ENCODE measurements around the gene OSMR.

Gene OSMR

DNA sequence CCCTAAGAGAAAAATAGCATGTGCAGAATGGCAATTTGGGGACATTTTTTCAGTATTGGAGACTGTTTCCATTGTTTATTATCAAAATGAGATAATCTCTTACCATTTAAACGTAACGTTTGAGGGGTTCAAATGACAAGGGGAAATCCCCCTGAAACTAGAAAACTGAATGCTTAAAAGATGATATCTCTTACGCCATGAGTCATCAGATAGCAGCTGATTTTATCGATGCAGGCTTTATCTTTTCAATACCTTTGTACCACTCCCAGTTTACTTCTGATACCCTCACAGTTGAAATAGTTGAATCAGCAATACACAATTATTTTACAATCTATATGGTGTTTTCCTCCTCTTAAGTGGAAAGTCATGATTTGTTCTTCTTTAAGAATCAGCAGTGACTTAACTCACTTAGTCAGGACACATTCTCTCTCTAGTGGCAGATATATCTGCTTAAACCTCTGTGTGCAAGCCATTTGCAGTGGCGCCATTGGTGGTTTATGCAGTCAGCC lies 29.2 kb downstream of the OSMR start:
- no peak for DNase-seq

DNA sequence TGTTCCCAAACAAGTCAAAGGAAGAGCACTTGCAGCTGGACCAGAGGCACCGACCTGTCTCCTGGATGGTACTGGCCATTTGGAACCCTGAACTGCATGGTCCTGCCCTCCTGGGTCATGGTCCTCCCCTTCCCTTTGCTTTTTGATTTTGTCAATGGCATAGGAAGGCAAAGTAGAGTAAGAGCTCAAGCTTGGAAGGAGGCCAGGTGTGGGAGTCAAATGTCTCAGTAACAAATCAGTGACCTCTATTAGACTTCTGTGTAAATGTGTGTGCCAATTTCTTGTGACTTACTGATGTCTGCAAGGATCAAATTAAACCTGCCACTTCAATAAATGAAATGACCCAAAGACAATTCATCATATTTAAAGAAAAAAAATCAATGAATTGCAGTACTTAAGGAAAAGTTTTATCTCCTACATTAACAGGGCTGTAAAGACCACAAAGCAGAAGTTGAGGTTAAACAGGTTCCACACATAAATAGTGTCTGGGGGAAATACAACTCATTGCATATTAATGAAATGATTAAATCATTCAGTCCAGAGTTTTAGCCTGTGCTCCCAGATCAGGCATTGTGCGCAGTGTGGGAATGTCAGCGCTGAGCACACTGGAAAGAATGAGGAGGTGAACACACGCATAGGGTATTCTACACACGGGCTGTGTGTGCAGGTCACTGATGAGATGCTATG lies 32.7 kb downstream of the OSMR start:
- DNase-seq: no peak

DNA sequence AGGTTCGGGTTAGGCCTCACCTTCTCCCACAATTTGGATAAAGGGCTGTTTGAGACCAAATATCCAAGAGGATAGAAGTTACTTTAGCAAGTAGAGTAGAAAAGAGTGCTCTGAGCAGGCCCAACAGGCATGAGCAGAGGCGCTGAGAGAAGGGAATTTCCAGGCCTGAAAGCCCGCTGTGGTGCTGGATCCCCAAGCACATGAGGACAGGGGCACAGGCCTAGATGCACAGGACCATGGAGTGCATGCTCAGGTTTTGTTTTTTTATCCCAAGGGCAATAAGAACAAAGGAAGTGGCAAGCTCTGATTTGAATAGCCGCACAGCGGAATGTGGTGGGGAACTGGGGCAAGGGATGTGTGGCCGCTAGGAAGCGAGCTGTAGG lies 33.3 kb downstream of the OSMR start:
- no peak for DNase-seq

DNA sequence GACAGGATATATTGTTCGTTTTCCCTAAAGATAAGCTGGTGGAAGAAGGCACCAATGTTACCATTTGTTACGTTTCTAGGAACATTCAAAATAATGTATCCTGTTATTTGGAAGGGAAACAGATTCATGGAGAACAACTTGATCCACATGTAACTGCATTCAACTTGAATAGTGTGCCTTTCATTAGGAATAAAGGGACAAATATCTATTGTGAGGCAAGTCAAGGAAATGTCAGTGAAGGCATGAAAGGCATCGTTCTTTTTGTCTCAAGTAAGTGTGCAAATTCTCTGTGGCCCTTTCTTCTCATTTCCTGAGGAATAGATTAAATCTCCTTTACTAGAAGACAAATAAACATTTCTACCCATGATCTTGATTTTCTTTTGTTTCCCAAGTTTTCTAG lies 38.0 kb downstream of the OSMR start:
- DNase-seq: no peak

DNA sequence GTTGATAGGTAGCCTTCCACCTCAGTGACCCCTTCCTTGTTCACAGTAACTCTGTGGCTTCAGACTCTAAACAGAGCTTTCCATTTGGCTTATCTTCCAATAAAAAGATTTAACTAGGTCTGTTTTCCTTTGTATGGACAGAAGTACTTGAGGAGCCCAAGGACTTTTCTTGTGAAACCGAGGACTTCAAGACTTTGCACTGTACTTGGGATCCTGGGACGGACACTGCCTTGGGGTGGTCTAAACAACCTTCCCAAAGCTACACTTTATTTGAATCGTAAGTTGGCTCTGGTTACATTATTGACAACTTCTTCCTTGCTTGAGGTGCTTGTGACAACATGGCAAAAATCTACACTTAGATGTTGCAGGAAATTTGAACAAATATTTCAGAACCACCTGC lies 39.4 kb downstream of the OSMR start:
- DNase-seq: no peak

DNA sequence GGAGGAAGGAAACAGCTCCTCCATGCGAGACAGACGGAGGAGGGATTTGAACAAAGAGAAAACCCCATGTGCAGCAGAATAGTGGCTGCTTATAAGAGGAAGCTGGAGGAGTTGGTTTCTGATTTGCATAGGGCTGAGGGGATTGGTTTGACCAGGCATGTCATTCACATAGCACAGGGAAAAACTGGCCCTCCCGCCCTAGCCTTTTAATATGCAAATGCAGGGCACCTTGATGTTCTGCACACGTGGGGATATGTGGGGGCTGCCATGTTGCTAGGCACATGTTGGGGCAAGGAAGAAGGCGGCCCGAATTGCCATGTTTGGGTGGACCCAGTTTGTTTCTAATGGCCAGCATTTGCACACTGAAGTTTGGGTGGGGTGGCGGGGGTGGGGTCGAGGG lies 42.2 kb downstream of the OSMR start:
- no peak for DNase-seq

DNA sequence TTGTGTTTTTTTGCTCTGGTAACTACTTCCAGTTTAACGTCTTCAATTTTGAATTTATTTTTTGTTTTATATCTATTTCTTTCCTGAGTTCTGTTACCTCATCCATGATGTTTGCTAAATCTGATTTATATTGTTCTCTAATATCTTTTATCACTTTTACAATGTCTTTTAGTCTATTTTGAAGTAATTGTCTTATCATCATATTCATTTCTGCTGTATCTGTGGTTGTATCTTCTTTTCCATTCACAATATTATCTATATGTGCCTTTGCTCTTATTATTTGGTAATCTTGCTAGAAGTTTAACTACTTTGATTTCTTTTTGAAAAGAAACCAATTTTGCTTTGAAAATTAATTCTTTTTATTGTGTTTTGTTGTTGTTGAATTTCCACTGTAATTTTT lies 43.6 kb downstream of the OSMR start:
- no peak for DNase-seq

DNA sequence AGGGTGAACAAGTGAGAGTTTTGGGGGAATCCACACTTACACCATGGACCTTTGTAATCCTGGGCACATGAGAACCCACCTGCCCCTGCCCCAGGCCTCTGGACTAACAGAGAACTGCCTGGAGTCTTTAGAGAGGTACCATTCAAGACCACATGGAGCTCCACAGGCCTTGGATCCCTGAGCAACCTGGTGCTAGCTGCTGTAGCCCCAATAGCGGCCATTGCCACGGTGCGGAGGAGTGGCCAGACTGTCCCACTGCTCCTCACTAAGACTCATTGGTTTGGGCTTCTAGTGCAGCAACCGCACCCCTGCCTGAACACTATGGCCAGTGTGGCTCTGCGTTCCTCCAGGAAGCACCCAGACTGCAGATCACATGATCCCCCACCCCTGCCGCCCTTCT lies 45.8 kb downstream of the OSMR start:
- no peak for DNase-seq

DNA sequence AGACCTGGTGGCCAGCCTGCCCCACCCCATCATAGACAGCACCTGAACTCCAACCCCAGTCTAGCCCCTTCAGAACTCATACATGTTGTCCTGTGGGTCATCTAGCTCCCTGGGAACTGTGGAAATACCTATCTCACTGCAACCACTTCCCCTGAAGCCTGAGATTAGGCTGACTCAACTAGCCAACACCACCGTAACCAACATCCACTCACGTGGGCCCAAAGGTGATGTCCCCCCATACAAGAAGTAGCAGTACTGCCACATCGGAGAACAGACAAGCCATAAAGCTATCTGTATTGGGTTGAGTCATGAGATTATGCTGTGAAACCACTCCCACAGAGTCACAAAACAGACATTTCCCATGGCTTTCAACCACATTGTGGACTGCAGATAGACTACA lies 46.6 kb downstream of the OSMR start:
- no peak for DNase-seq

DNA sequence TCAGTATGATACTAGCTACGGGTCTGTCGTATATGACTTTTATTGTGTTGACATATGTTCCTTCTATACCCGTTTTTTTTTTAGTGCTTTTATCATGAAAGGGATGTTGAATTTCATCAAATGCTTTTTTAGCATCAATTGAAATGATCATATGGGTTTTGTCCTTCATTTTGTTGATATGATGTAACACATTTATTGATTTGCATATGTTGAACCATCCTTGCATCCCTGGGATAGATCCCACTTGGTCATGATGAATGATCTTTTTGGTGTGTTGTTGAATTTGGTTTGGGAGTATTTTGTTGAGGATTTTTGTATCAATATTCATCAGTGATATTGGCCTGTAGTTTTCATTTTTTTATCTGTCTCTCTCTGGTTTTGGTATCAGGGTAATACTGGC lies 50.9 kb downstream of the OSMR start:
- no peak for DNase-seq

DNA sequence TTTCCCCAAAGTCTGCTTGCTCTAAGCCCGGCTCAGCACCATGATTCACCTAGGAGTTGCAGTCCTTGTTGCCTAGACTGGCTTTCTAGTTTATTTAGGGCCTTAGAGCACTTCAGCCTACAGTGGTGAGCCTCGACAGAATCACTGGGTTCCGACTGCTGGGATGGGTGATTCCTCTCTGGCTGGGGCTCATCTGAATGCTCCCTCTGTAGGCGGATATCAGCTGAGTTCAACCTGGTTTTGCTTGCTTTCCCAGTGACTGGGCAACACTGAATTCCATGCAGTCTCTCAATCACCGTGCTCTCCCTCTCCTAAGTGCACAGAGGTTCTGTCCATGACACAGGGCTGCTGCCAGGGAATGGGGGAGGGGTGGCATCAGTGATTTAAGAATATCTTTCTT lies 54.1 kb downstream of the OSMR start:
- no peak for DNase-seq

DNA sequence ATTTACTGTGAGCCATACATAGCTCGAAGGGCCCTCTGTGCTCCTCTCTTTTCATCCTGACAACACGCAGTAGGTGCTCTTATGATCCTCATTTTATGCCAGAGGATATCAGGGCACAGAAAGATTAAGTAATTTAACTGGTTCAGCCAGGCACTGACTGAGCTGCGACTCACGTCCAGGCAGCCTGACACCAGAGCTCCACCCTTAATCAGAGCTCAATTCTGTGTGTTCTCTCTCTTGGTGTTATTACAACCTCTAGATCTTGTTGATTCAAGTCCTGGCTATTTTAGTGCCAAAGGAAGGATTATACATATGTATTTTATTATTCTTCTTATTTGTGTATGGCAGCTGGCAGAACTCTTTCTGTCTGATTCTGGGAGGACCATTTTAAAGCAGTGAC lies 59.7 kb downstream of the OSMR start:
- DNase-seq: no peak

DNA sequence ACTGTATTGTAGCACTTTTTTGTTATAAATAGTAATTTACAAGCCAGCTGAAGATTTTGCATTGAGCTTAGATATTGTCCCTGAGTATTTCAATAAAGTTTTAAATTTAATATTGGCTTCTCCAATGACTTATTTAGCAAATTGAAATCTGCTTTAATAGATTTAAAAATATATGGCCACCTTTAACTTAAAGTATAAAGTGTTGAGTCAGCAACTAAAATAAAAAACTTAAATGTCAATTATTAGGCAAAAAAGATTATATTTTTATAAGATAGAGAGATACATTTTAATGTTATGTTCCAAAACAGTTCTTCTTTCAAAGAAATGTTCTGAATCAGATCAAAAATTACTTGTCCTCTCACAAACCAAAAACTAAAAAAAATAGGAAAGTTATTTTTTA lies 60.7 kb downstream of the OSMR start:
- no peak for DNase-seq

DNA sequence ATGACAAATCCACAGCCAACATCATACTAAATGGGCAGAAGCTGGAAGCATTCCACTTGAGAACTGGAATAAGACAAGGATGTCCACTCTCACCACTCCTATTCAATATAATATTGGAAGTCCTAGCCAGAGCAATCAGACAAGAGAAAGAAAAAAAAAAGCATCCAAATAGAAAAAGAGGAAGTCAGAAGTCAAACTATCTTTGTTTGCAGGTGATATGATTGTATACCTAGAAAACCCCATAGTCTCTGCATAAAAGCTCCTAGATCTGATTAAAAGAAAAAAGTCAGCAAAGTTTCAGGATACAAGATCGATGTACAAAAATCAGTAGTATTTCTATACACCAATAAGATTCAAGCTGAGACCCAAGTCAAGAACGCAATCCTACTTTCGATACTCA lies 66.1 kb downstream of the OSMR start:
- DNase-seq: no peak

DNA sequence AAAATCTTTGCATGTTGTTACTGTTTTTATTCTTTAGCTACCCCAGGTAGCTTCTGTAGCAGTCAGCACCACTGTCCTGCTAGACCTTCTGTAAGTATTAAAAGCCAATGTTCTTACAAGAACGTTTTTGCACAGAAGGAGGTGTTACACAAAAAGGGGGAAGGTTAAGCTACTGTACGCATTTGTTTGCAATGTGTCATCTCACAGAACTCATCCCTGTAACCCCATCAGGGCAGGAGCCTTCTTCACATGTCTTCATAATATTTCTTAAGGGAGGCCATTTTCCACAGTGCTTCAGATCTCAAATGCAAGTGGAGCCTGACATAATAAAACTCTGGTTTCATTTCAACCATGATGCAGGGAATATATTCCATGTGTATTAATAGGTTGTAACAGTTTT lies 67.9 kb downstream of the OSMR start:
- no peak for DNase-seq

DNA sequence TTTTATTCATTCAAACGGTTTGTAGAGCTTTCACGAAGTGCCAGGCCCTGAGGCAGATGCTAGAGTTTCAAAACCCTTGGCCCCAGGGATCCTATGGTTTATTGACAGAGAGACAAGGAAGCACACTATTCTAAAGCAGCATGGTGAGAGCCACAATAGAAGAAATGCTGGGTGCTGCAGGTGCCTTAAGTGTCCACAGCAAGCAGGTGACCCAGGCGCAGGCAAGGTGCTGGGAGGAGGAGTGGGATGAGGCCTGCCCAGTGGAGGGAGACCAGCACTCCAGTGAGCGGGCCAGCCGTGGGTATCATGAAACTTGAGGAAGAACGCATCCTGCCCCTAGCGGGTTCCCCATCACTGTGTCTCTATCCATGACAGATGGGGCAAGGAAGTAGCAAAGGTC lies 71.0 kb downstream of the OSMR start:
- no peak for DNase-seq

DNA sequence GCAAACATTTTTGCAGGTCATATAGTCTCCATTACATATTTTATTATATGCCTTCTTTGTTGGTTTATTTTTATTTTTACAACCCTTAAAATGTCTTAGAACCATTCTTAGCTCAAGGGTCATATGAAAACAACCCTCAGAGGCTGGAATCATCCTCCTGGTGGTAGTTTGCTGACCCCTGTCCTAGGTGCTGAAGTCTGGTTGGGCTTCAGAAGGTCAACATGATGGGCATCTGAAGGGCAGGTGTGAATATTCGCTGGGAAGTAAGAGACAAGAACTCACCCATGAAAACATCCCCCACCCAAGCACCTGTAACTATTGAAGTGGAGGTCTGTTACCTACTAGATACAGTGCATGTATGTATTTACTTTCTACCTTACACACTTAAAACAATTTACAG lies 75.4 kb downstream of the OSMR start:
- DNase-seq: no peak

DNA sequence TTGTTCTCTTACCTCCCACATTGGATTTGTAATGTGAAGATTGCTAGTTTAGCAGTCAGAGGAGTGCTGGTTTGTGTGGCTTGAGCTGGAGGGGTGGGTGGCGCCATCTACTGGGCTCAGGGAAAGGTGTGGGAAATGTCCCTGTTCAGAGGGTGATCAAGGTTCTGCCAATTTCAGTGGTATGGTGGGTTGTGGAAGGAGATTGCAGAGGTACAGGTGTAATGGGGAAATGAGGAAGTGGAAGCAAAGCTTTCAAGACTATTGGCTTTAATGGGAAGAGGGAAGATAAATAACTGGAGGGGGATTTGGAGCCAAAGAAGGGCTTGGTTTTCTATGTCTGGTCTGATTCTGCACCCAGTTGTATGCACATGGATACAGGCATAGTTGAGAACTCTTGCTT lies 76.4 kb downstream of the OSMR start:
- DNase-seq: no peak

DNA sequence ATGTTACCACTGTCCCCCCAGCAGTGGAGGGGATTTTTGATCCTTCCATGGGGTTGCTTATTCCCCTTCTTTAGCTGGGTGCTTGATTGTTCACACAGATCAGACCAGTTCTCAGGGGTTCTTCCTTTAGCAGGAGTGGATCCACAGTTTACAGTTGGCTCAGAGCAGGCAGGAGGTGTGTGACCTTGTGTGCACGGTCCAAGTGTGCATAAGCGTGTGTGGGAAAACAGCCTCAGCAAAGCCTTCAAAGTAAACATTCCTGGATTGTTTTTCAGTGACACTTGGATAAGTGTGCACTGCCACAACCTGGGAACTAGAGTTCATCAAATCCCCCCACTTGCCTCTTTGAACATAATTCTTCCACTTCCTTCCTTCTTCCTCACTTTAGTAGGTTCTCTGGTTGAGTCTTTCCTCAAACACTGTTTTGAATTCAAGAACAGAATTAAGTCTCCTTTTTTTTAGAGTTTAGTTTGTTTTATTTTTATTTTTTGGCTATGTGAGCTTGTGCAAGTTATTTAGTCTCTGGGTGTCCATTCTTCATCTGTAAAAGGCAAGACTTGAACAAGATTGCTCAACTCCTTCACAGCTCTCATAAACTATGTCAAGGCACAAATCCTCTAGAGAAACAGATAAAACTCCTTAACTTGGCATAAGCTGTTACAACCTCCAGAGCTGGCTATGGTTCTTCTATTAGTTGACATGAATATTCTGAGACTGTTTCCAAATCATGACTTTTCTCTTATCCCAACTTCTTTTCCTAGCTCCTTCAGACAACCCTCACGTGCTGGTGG lies 78.0 kb downstream of the OSMR start:
- DNase-seq: no peak

DNA sequence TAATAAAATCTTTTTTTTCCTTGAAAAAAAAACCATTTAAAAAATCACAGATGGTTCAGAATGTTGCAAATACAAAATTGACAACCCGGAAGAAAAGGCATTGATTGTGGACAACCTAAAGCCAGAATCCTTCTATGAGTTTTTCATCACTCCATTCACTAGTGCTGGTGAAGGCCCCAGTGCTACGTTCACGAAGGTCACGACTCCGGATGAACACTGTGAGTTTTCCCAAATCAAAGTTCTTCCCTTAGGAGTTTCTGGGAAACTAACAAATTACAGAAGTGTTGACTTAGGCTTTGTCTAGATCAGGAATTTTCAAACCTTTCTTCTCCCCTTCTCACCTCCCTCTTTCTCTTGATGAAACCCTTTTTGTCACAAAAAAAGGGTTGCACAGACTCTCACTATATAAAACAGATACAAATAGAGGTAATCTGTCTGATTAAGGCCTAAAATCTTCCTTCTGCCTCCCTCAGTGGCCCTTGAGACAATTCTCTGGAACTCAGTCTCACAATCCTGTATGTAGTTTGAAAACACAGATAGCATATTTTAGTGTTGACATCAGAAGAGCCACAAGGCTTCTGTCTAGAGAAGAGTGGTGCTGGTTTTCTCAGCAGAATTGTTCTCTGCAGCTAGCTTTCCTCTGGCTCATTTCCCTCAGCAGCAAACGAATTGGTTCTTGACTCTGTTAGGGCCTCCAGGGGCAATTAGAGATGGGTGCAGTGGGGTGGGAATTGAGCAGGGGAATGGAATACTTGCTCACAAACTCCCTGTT lies 79.5 kb downstream of the OSMR start:
- DNase-seq: no peak

DNA sequence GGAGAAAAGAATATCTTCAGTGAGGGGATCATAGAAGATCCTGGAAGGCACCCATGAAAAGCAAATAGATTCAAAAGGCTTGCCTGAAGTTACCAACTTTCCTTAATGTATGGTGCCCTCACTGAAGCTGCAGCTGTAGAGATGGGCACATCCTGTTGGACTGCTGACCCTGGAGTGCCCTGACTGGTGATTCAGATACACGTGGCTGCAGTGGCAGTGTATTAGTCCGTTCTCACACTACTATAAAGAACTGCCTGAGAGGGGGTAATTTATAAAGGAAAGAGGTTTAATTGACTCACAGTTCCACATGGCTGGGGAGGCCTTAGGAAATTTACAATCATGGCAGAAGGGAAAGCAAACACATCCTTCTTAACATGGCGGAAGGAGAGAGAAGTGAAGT lies 80.3 kb downstream of the OSMR start:
- no peak for DNase-seq

DNA sequence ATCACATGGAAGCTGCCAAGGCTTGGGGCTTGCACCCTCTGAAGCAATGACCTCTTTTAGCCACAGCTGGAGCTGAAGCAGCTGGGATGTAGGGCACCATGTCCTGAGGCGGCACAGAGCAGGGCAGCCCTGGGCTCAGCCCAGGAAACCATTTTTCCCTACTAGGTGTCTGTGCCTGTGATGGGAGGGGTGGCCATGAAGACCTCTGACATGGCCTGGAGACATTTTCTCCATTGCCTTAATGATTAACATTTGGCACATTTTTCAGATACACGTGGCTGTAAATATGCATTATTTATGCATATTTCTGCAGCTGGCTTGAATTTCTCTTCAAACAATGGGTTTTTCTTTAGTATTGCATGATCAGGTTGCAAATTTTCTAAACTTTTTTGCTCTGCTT lies 81.7 kb downstream of the OSMR start:
- no peak for DNase-seq

DNA sequence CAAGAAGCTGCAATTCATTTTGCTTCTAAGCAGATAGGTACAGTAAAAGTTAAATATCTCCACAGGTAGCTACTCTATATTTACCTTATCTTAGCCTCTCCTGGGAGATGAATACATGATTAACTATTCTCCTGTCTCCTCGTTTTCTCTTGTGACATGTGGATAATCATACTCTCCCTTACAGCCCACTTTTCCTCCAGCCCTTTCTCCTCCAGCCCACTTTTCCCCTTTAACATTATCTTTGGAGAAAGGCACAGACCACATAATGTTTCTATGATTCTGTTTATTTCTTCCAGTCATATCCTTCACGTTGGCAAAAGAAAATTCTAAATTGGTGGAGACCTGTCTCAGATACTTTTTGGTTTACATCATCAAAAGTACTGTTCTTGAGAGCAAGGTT lies 84.0 kb downstream of the OSMR start:
- DNase-seq: no peak

DNA sequence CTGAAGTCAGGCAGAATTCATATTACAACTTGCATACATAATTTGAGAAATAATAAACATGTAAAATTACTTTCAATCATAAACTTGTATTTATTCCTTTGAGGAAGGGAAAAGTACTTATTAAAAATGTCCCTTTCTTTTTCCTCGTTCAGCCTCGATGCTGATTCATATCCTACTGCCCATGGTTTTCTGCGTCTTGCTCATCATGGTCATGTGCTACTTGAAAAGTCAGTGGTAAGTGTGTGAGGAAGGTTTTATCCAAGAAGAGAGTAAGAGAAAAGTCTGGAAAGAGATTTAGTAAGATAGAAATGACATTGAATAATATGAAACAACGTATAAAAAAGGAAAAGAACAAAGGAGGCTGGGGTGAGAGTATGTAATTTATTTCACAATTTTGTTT lies 85.9 kb downstream of the OSMR start:
- no peak for DNase-seq
